HG03196 (cell line): ENCODE measurements around the gene SLC25A51.

Source experiments
- ATAC-seq: cut with Tn5 transposase; IDR thresholded peaks from one replicate; pipeline ENCODE4 v1.9.1; 2021; ENCODE audit not compliant: unreplicated experiment

Gene SLC25A51

DNA sequence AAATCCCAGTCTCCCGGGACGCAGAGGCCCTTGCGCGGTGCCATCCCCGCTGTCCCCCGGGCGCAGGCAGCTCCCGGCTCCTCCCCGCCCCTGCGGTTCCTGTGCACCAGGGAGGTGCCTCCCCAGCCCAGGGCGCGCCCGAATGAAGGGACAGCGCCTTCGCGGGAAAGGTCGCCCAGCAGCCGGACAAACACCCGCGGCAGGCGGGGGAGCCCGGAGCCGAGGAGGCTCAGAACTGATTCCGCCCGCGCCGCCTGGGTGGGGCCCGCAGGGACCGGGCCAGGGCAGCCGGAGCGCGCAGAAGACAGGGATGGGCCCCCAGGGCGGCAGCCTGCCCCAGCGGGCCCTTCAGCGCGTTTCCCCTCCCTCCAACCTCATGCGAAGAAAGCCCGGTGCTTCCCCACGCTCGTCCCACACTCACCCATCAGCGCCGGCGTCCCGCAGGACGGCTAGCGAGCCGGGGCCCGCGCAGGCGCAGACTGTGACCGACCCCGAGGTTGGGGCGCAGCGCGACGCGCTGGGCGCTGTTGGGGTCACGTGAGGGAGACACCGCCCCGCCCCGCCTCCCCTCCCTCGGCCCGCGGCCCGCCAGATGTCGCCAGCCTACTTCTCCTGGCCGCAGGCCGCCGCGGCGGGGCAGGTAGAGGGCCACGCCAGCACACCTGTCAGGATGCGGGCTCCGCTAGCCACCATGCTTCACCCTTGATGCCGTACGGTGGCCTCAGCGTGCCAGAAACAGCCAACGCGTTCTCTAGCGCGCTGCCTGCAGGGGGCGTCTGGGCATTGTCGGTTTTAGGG, at the start of gene SLC25A51:
SLC25A51 (minus strand) TSS at position 481 of the 798 bp plus-strand sequence. CDS start 15,577 bp downstream, outside the sequence.
- peak; percentile 79 for ATAC-seq

- no peak for ATAC-seq
Measured at GRCh38 chr9:37953206-37953774, 49.4 kb upstream of the SLC25A51 start.

GRCh38 chr9:37952731-37953130, 48.8 kb upstream of the SLC25A51 start:
- no peak for ATAC-seq

DNA sequence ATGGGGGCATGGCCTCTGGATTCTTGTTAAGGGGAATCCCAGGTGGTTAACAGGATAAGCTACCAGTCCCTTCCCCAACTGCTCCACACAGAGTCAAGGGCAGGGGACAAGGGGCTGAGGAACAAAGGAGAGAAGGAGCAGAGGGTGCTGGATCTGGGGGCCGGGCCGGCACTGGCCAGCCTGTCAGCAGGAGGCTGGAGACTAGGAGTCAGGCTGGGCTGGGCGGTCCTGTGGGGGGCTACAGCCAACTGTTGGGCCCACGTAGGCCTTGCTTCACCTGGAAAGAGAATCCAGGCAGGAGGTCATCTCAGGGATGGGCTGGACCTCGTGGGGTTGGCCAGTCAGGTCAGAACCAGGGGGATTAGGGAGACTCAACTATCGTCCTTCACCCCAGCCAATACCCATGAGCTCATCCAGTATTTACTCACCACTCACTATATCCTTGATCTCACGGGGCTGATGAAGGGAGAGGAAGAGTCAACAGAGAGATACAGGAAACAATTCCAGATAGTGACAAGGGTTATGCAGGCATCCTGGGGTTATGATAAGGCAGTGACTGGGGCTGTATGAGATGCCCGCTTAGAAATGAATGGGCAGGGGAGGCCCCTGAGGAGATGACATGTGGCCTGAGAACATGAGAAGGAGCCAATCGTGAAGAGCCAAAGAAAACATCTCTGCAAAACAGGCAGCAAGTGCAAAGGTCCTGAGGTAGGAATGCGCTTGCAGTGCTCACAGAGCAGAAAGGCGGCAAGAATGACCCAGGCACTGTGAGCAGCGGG, 47.9 kb upstream of the SLC25A51 start:
- ATAC-seq: no peak

- no peak for ATAC-seq
Measured at GRCh38 chr9:37950561-37950960, 46.6 kb upstream of the SLC25A51 start.

DNA sequence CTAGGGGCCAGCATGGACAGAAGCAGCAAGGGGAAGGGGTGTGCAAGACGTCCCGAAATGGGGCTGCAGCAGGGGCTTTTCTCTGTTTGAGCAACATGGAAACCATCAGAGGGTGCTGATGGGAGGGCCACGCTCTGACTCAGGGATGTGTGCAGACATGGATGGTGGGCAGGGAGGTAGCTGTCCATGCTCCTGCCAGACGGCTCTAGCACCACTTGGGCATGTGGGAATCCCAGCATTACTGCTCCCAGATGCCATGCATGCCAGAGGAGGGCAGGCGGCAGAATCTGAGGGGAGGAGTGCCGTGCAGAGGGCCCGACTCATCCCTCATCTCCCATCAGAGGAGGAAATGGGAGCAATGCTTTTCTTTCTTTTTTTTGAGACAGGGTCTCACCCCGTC, 45.6 kb upstream of the SLC25A51 start:
- no peak for ATAC-seq

GRCh38 chr9:37948417-37948980, 44.6 kb upstream of the SLC25A51 start:
- ATAC-seq: no peak

DNA sequence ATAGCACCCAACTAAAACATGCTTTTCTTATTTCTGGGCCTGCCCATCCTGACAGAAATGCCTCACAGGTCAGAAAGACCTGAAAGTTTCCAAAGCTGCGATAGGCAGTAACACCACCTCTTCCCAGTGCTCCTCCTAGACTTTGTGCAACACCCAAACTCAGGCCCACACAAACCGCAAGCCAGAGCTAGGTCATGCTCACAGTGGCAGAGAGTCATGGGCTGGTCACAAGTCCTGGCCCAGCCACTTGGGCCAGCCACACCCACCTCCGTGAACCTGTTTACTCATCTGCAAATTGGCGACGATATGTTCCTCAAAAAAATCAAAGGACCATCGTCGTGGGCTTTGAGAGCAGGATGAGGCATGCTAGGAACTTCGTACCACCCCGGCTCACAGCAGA, 44.0 kb upstream of the SLC25A51 start:
- no peak for ATAC-seq

DNA sequence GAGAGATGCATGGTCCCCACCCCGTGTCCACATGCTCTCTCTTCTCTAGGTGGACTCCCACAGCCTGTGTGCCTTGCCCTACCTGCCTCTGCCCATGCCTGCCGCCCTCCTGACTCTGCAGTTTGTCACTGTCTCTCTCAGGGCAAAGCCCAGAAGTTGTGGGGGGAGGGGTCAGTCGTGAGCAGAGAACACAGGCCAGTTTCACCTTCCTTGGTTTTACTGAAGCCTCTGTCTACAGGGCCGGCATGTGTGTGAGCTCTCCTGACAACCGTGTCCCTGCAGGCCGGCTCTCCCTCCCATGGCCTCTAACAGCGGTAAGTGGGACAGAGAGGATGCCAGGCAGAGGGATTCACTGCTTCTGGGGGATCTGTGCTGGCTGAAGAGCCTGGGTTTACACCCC, 43.5 kb upstream of the SLC25A51 start:
- ATAC-seq: no peak

GRCh38 chr9:37946971-37947370, 43.0 kb upstream of the SLC25A51 start:
- no peak for ATAC-seq

DNA sequence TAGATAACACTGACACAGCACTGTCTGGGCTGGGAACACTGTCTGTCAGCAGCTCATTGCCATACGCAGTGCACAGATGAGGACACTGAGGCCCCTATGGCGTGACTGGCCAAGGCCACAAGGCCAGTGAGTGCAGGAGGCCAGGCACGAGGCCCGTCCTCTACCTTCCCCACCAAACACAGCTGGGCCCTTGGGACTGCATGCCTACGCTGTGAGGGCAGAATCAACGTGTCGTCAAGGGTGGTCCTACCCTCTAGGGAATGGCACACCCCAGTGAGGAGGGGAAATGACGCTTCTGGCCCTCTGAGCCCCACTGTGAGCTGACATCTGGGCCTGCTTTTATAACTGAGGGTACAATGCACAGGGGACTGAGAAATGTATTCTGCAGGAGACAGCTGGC, 42.1 kb upstream of the SLC25A51 start:
- no peak for ATAC-seq

- ATAC-seq: no peak
Measured at GRCh38 chr9:37944671-37945481, 40.9 kb upstream of the SLC25A51 start.

DNA sequence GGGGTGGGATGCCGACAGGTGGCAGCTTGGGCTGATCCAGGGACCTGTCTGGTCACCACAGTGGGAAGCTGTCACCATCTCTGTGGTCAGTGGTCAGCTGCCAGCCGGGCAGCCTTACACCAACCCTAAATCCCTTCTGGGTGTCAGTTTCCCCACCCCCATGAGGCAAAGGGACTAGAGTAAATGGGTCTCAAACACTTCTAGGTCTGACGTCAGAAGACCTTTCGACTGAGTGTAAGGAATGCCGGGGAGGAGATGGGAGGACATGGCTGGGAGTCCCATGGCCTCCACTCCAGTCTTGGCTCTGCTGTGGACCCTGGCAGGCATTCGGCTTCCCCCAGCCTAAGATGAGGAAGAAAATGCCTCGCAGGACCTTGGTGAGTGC, 40.3 kb upstream of the SLC25A51 start:
- no peak for ATAC-seq

- no peak for ATAC-seq
Measured at GRCh38 chr9:37943345-37944265, 39.7 kb upstream of the SLC25A51 start.

- ATAC-seq: no peak
Measured at GRCh38 chr9:37942621-37943344, 38.9 kb upstream of the SLC25A51 start.

DNA sequence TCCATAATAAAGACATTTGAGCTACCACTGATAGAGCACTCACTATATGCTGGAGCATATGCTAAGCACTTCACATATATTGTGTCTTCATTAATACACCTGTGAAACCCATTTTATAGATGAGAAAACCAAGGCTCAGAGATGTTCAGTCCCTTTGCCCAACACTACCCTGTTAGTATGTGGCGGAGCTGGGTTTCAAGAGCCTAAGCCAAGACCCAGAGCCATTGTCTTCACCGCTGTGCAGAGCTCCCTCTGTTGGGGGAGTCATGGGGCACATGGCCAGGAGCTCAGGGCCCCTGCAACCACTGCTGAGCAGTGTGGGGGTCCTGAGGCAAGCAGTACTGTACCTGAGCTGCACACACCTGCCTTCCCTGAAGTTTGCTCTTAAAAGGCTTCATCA, 37.3 kb upstream of the SLC25A51 start:
- no peak for ATAC-seq

GRCh38 chr9:37939575-37940095, 35.7 kb upstream of the SLC25A51 start:
- no peak for ATAC-seq

- ATAC-seq: no peak
Measured at GRCh38 chr9:37938121-37938891, 34.4 kb upstream of the SLC25A51 start.
